HepG2 (cell line): ENCODE results near the gene PAN2. TPM values are rescaled to one million over a fixed set of nuclear protein-coding genes. Genes with fewer than 3 reads are reported as not detected.

Experiments
- BORCS8-MEF2B ChIP-seq: sonication (generic); formaldehyde crosslinking; IDR thresholded peaks from 2 replicates; pipeline ENCODE4 v1.8.0; 2022; ENCODE audit warnings: mild to moderate bottlenecking, missing genetic modification reagents
- CBX2 ChIP-seq, 2 experiments: fragments of 200-600 bp in 1 of 2; sonication (generic); formaldehyde crosslinking in 1 of 2; IDR thresholded peaks; 2 replicates each; pipeline versions ENCODE4 v1.7.0 to v1.8.1; 2018 to 2022; ENCODE audit warnings: low read depth in 2 of 2, low read length in 1 of 2, mild to moderate bottlenecking in 1 of 2, missing genetic modification reagents in 1 of 2
- CREM ChIP-seq, 2 experiments: sonication (generic) in 1 of 2; formaldehyde crosslinking in 1 of 2; IDR thresholded peaks; 2 replicates each; pipeline versions ENCODE4 v1.4.0 to v1.6.1; 2016 to 2020; ENCODE audit warnings: antibody characterized with exemption in 1 of 2, mild to moderate bottlenecking in 1 of 2, missing genetic modification reagents in 1 of 2
- EP300 ChIP-seq, 3 experiments: sonication (generic) in 1 of 3; formaldehyde crosslinking in 1 of 3; IDR thresholded peaks; 2 replicates each; pipeline versions ENCODE4 v1.5.1 to v1.6.1; 2011 to 2020; ENCODE audit warnings: low read depth in 2 of 3, low read length in 2 of 3, borderline replicate concordance in 1 of 3, improper control_type of control experiment in 1 of 3, mild to moderate bottlenecking in 1 of 3, missing genetic modification reagents in 1 of 3, moderate library complexity in 1 of 3
- FOXM1 ChIP-seq: sonication (generic); formaldehyde crosslinking; IDR thresholded peaks from 2 replicates; pipeline ENCODE4 v1.5.0; 2020; ENCODE audit warnings: missing genetic modification reagents
- HDAC1 ChIP-seq: sonication (generic); formaldehyde crosslinking; IDR thresholded peaks from 2 replicates; pipeline ENCODE4 v1.5.1; 2020; ENCODE audit warnings: mild to moderate bottlenecking, missing genetic modification reagents
- HMG20A ChIP-seq: IDR thresholded peaks from 2 replicates; pipeline ENCODE4 v1.6.1; 2016; ENCODE audit warnings: borderline replicate concordance
- KMT2B ChIP-seq: IDR thresholded peaks from 2 replicates; pipeline ENCODE4 v1.6.1; 2016; ENCODE audit warnings: missing genetic modification reagents, missing compliant biosample characterization
- MBD4 ChIP-seq: IDR thresholded peaks from 2 replicates; pipeline ENCODE4 v1.6.1; 2012; ENCODE audit warnings: low read length, inconsistent platforms, borderline replicate concordance
- MTF1 ChIP-seq: sonication (generic); formaldehyde crosslinking; IDR thresholded peaks from 2 replicates; pipeline ENCODE4 v1.5.0; 2020; ENCODE audit warnings: missing genetic modification reagents
- MXD1 ChIP-seq: sonication (generic); formaldehyde crosslinking; IDR thresholded peaks from 2 replicates; pipeline ENCODE4 v1.4.0; 2020; ENCODE audit warnings: mild to moderate bottlenecking, missing genetic modification reagents
- RELA ChIP-seq: sonication (generic); formaldehyde crosslinking; IDR thresholded peaks from 2 replicates; pipeline ENCODE4 v1.4.0; 2020; ENCODE audit warnings: missing genetic modification reagents
- RFX1 ChIP-seq: fragments of 450-650 bp; IDR thresholded peaks from 2 replicates; pipeline ENCODE4 v1.6.1; 2017
- SMYD3 ChIP-seq: sonication (generic); formaldehyde crosslinking; IDR thresholded peaks from 2 replicates; pipeline ENCODE4 v1.8.1; 2023; ENCODE audit warnings: mild to moderate bottlenecking, missing genetic modification reagents
- SRSF9 ChIP-seq: fragments of 200-400 bp; formaldehyde crosslinking; IDR thresholded peaks from 2 replicates; pipeline ENCODE4 v1.6.1; 2018; ENCODE audit warnings: borderline replicate concordance, mild to moderate bottlenecking, low read depth, low read length; ENCODE audit not compliant: insufficient read depth, poor library complexity, severe bottlenecking
- THRA ChIP-seq: sonication (generic); formaldehyde crosslinking; IDR thresholded peaks from 2 replicates; pipeline ENCODE4 v1.4.0; 2020; ENCODE audit warnings: missing genetic modification reagents, borderline replicate concordance
- ZEB1 ChIP-seq: IDR thresholded peaks from 2 replicates; pipeline ENCODE4 v1.6.1; 2012; ENCODE audit warnings: mild to moderate bottlenecking, low read depth, inconsistent platforms; ENCODE audit not compliant: insufficient replicate concordance
- ZMAT3 ChIP-seq: sonication (generic); formaldehyde crosslinking; conservative IDR thresholded peaks from 2 replicates; pipeline ENCODE4 v1.7.0; 2021; ENCODE audit warnings: missing genetic modification reagents
- ZNF180 ChIP-seq: sonication (generic); formaldehyde crosslinking; IDR thresholded peaks from 2 replicates; pipeline ENCODE4 v1.4.0; 2020; ENCODE audit warnings: low read depth, missing genetic modification reagents, borderline replicate concordance
- ZNF317 ChIP-seq: sonication (generic); formaldehyde crosslinking; IDR thresholded peaks from 2 replicates; pipeline ENCODE4 v1.5.0; 2020; ENCODE audit warnings: mild to moderate bottlenecking, missing genetic modification reagents
- ZNF446 ChIP-seq: sonication (generic); formaldehyde crosslinking; IDR thresholded peaks from 2 replicates; pipeline ENCODE4 v1.5.0; 2020; ENCODE audit warnings: mild to moderate bottlenecking, missing genetic modification reagents
- ZNF510 ChIP-seq: sonication (generic); formaldehyde crosslinking; IDR thresholded peaks from 2 replicates; pipeline ENCODE4 v1.4.0; 2020; ENCODE audit warnings: low read depth, mild to moderate bottlenecking, missing genetic modification reagents
- ZNF691 ChIP-seq: sonication (generic); formaldehyde crosslinking; IDR thresholded peaks from 2 replicates; pipeline ENCODE4 v1.4.0; 2020; ENCODE audit warnings: missing genetic modification reagents, low read depth, mild to moderate bottlenecking, borderline replicate concordance
- ZNF709 ChIP-seq: sonication (generic); formaldehyde crosslinking; IDR thresholded peaks from 2 replicates; pipeline ENCODE4 v1.5.0; 2020; ENCODE audit warnings: mild to moderate bottlenecking, missing genetic modification reagents
- ZNF720 ChIP-seq: sonication (generic); formaldehyde crosslinking; IDR thresholded peaks from 2 replicates; pipeline ENCODE4 v1.4.0; 2020; ENCODE audit warnings: missing genetic modification reagents
- ZNF773 ChIP-seq: sonication (generic); formaldehyde crosslinking; IDR thresholded peaks from 2 replicates; pipeline ENCODE4 v1.4.0; 2020; ENCODE audit warnings: missing genetic modification reagents, borderline replicate concordance
- ZNF788 ChIP-seq: sonication (generic); formaldehyde crosslinking; IDR thresholded peaks from 2 replicates; pipeline ENCODE4 v1.5.0; 2020; ENCODE audit warnings: mild to moderate bottlenecking, missing genetic modification reagents, borderline replicate concordance
- ZSCAN29 ChIP-seq: sonication (generic); formaldehyde crosslinking; conservative IDR thresholded peaks from 2 replicates; pipeline ENCODE4 v1.4.0; 2020; ENCODE audit warnings: mild to moderate bottlenecking, missing genetic modification reagents
- polyA plus RNA-seq, 8 experiments: library from polyadenylated mRNA; depleted of rRNA in 3 of 8; stranded (reverse) in 7 of 8; unstranded in 1 of 8; fragments of >200 nt; fragmentation: Illumina TruSeq in 4 of 8; extraction: Trizol in 4 of 8; gene quantifications; 2 replicates each; pipeline versions ENCODE4 v1.2.1 to v1.2.3, GENCODE V29; 2011 to 2016; ENCODE audit warnings: low read depth in 4 of 8, missing spikeins in 1 of 8, mixed read lengths in 1 of 8; ENCODE audit not compliant: insufficient read depth in 1 of 8
- total RNA-seq, 5 experiments: library from RNA; depleted of rRNA; stranded (reverse); fragments of >200 nt; fragmentation: Illumina TruSeq; extraction: Trizol; gene quantifications; 2 replicates each; pipeline ENCODE4 v1.2.3, GENCODE V29; 2016; ENCODE audit warnings: low read depth in 1 of 5

PAN2 gene
- total and polyA plus RNA-seq, 2 of the 13 experiments (the other 11 are each of a cell fraction or from before 2014, with no cell fraction given): 27.2 to 61.1 TPM

- no peak for TF ChIP-seq EP300 (IDR thresholded peaks at IDR 0.05; ENCODE audit: low read depth in 2 of 2, low read length in 2 of 2)
- TF ChIP-seq EP300 (CRISPR knock-in tag; IDR thresholded peaks at IDR 0.05; ENCODE audit: borderline replicate concordance): no peak
- no peak for TF ChIP-seq ZMAT3
- no peak for TF ChIP-seq ZNF180
- no peak for TF ChIP-seq ZNF773 (CRISPR knock-in tag)
- TF ChIP-seq CBX2 (IDR thresholded peaks at IDR 0.05; ENCODE audit: low read depth, low read length): no peak
- no peak for TF ChIP-seq CBX2 (CRISPR knock-in tag; IDR thresholded peaks at IDR 0.05; ENCODE audit: low read depth)
- TF ChIP-seq ZSCAN29: 0 out of 2 replicates have a peak, but pooled peaks have one; percentile 2
- TF ChIP-seq ZNF709 (CRISPR knock-in tag): no peak
- no peak for TF ChIP-seq MTF1 (CRISPR knock-in tag)
- TF ChIP-seq ZEB1: peak; percentile 11
- no peak for TF ChIP-seq ZNF788 (CRISPR knock-in tag)
- no peak for TF ChIP-seq RELA (CRISPR knock-in tag)
- TF ChIP-seq ZNF720: no peak
- TF ChIP-seq ZNF510: no peak
- no peak for TF ChIP-seq MXD1
- TF ChIP-seq BORCS8-MEF2B (CRISPR knock-in tag): 0 out of 2 replicates have a peak, but pooled peaks have one; percentile 30
- TF ChIP-seq KMT2B (CRISPR knock-in tag): no peak
- TF ChIP-seq HDAC1: no peak
- no peak for TF ChIP-seq SRSF9
- no peak for TF ChIP-seq ZNF317 (CRISPR knock-in tag)
- TF ChIP-seq CREM (IDR thresholded peaks at IDR 0.05): 0 out of 2 replicates have a peak, but pooled peaks have one; percentile 21
- no peak for TF ChIP-seq CREM (CRISPR knock-in tag; IDR thresholded peaks at IDR 0.05)
- no peak for TF ChIP-seq HMG20A (CRISPR knock-in tag)
- no peak for TF ChIP-seq ZNF691 (CRISPR knock-in tag)
- TF ChIP-seq ZNF446: 0 out of 2 replicates have a peak, but pooled peaks have one; percentile 41
- no peak for TF ChIP-seq MBD4
- TF ChIP-seq RFX1: no peak
- TF ChIP-seq THRA: no peak
- 0 out of 2 replicates have a peak, but pooled peaks have one; percentile 48 for TF ChIP-seq SMYD3
- TF ChIP-seq FOXM1: no peak
These were observed 32.9 kb downstream of the PAN2 start (continued) for GRCh38 chr12:56300644-56301464.
